NOMO-1 treated with dmso at 0.1 percent for 144 hours (cell line): ENCODE measurements around the gene LHX5.
"Not testable (repeated sequence)": the region's sequence is repeated elsewhere in the genome, so short reads cannot be mapped to it uniquely, and the experiment has no call there.

Experiments
- DNase-seq: peaks from one replicate; lab custom pipeline; 2025; ENCODE audit not compliant: unreplicated experiment; lab: John Stamatoyannopoulos, UW

LHX5 gene

GRCh38 chr12:113471619-113472171 lies at the start of gene LHX5:
LHX5 (minus strand) TSS chr12:113471871; CDS start chr12:113471498, 373 bp downstream.
- DNase-seq: no peak

- DNase-seq: no peak
Observed at GRCh38 chr12:113519464-113520307, 48.0 kb upstream of the LHX5 start.

GRCh38 chr12:113515082-113515856 lies 43.6 kb upstream of the LHX5 start:
- no peak for DNase-seq

GRCh38 chr12:113514602-113515001 lies 42.9 kb upstream of the LHX5 start:
- DNase-seq: no peak

- DNase-seq: no peak
Observed at GRCh38 chr12:113512568-113512967, 40.9 kb upstream of the LHX5 start.

GRCh38 chr12:113506867-113507266 lies 35.2 kb upstream of the LHX5 start:
- DNase-seq: no peak

- no peak for DNase-seq
Observed at GRCh38 chr12:113505941-113506340, 34.3 kb upstream of the LHX5 start.

- DNase-seq: no peak
Observed at GRCh38 chr12:113504917-113505316, 33.2 kb upstream of the LHX5 start.

GRCh38 chr12:113500782-113501311 lies 29.2 kb upstream of the LHX5 start:
- DNase-seq: no peak

- no peak for DNase-seq
Observed at GRCh38 chr12:113500306-113500675, 28.6 kb upstream of the LHX5 start.

- DNase-seq: no peak
Observed at GRCh38 chr12:113498490-113498889, 26.8 kb upstream of the LHX5 start.

GRCh38 chr12:113497693-113498092 lies 26.0 kb upstream of the LHX5 start:
- no peak for DNase-seq

- not testable (repeated sequence) for DNase-seq
Observed at GRCh38 chr12:113495941-113496340, 24.3 kb upstream of the LHX5 start.

- DNase-seq: no peak
Observed at GRCh38 chr12:113488322-113488721, 16.7 kb upstream of the LHX5 start.

- no peak for DNase-seq
Observed at GRCh38 chr12:113486722-113487121, 15.1 kb upstream of the LHX5 start.

- DNase-seq: no peak
Observed at GRCh38 chr12:113485330-113485729, 13.7 kb upstream of the LHX5 start.

- DNase-seq: no peak
Observed at GRCh38 chr12:113482334-113482733, 10.7 kb upstream of the LHX5 start.

GRCh38 chr12:113480336-113480971 lies 8.8 kb upstream of the LHX5 start:
- DNase-seq: no peak

GRCh38 chr12:113479590-113480335 lies 8.1 kb upstream of the LHX5 start:
- no peak for DNase-seq

- no peak for DNase-seq
Observed at GRCh38 chr12:113479216-113479589, 7.5 kb upstream of the LHX5 start.
